GM19023 (cell line): ENCODE measurements around the gene SPON2.
A peak's percentile ranks its signal among the peaks of the same experiment; 100 is the strongest.

ENCODE experiments used
- ATAC-seq: cut with Tn5 transposase; IDR thresholded peaks from one replicate; pipeline ENCODE4 v1.9.1; 2021; ENCODE audit warnings: mild to moderate bottlenecking, moderate library complexity; ENCODE audit not compliant: unreplicated experiment

The SPON2 gene

GRCh38 chr4:1208970-1209704 lies 36.8 kb upstream of the SPON2 start:
- no peak for ATAC-seq

DNA sequence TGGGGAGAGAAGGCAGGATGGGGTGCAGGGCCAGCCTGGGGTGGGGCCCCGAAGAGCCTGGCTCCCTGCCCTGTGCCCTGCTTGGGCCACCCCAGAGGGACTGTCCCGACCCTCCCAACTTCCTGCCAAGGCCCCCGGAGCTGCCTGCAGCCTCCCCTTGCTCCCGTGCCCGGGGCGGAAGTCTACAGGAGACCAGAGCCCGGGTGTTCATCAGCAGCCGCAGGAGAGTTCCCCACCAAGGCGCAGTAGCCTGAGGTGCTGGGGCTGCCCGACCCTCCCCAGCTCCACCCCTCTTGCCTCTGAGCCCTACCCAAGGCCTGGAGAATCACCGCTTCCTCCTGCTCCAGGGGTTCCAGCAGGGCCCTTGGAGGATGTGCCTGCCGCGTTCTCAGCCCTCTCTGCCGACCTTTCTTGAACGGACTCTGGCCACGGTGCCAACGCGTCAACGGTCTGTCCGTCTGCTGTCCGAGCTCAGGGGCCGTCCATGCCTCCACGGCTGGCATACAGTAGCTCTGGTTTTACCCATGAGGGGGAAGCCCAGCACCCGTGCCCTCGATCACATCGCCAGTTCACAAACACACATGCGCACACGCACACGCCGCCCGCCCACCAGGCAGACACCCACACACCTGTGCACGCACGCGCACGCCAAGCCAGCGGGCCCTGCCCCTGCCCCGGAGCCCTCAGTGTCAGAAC lies 36.0 kb upstream of the SPON2 start:
- no peak for ATAC-seq

DNA sequence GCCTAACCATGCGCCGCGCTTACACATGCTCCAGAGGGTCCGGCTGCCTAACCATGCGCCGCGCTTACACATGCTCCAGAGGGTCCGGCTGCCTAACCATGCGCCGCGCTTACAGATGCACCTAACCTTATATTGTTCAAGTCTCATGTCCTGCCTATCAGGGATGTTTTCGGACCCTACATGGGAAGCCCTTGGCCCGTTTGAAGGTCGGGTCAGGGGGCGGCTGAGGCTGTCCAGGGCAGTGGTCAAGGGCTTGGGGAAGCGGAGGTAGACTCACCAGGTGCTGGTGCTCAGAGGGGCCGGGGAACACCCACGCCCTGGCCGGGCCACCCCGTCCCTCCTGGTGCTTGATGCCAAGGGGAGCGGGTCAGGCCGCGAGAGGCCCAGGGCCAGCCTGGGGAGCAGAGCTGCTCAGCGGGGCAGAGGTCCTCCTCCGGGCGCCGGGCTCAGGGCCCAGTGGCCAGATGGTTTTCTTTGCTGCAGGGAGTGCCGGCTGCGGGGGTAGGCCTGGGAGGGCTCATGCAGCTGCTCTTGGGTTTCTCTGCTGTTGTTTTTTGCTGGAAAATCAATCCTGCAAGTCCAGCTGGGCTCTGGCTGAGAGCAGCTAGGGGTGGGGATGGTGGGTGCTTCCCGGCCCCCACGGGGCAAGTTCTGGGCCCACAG lies 35.4 kb upstream of the SPON2 start:
- ATAC-seq: no peak

DNA sequence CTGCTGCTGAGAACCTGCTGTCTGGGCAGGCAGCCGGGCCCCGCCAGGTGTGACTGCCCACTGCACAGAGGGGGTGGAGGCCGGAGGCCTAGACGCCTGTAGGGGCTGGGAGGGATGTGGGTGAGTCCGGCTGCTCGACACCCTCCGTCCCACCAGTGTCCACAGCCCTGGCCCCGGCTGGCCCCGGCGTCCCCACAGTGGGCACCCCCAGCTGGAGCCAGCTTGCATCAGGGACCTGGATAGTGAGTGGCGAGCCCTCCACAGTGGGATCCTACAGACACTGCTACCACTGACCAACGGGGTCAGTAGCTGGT lies 34.7 kb upstream of the SPON2 start:
- no peak for ATAC-seq

GRCh38 chr4:1206299-1207156 lies 34.1 kb upstream of the SPON2 start:
- no peak for ATAC-seq

DNA sequence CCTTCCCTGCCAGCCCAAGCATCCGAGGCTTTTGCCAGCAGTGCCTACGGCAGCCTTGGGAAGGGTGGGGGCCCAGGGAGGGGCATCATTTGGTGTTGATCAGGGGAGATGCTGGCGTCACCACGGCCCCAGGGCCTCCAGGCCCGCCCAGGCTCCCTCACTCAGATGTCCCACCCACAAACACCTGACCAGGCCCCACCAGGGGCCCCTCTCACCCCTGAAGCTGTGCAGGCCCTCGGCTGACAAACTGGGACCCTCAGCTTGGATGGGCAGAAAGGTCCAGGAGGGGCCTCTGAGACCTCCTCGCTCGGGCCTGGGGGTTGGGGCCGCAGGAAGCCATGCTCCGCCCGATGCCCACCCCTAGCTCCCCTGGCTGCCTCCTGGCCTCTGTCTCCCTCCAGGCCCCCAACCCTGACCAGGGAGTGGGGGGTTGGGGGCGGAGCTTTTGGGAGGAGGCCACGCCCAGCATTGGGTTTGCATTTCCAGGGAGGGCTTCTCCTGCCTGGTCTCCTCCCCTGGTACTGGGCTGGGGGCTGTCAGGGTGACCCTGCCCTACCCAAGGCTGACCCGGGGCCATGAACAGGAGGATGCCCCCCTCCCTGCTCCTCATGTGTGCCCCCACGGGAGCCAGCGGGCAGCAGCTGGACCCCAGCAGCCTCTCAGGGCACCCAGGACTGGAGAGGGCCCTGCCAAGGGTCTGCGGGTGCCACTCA lies 33.4 kb upstream of the SPON2 start:
- ATAC-seq: no peak

DNA sequence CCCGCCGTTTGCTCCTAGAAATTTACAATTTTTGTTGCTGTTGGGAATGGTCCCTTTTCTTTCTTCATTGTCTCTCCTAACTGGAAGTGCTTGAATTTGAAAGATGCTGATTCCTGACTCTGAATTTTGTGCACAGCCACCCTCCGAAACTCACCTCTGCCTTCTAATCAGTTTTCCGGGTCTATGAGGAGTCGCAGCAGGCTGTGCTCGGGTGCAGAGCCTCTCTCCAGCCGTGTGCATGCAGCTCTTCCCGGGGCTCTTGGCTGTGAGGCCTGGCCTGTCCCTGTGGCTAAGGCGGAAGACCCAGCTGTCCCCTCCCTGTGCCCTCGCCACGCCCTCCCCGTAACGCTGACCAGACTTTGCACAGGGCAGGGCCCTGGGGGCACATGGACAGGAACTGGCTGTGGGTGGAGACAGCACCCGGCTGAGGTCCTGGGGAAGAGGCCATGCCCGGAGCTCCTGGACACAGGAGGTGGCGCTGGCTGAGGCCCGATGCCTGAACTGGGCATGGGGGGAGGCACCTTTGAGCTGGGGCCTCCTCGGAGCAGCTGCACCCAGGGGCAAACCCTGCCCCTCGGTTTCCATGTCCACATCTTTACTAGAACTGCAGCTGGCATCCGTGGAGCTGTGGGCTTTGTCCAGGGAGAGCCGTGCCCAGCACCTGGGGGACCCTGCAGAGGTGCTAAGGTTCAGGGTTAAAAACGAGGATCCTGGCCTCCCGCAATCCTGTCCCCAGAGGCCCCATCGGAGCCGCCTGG lies 32.6 kb upstream of the SPON2 start:
- ATAC-seq: no peak

GRCh38 chr4:1204286-1204827 lies 32.0 kb upstream of the SPON2 start:
- ATAC-seq: no peak

- ATAC-seq: no peak
Observed at GRCh38 chr4:1203026-1203616, 30.7 kb upstream of the SPON2 start.

DNA sequence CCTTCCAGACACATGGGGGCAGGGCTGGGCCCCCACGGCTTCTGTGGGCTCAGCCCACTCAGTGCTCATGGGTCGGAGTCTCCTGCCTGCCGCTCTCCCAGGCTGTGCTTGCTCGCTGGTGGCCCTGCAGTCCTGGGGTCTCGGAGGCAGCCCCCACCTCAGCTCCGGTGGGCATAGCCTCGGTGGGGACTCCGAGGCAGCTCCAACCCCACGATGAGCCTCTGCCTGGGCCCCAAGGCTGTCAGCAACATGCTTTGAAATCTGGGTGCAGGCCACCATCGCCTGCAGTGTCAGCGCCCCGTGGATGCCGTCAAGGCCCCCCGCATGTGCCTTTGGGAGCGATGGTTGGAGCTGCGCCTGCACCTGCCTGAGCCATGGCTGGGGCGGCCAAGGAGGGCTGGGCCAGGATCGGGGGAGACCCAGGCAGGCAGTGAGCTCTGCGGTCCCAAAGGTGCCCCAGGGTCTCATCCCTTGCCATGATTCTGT lies 30.2 kb upstream of the SPON2 start:
- no peak for ATAC-seq

- peak; percentile 26 for ATAC-seq
Observed at GRCh38 chr4:1201851-1202525, 29.6 kb upstream of the SPON2 start.

GRCh38 chr4:1200425-1201035 lies 28.1 kb upstream of the SPON2 start:
- peak; percentile 3 for ATAC-seq

GRCh38 chr4:1199556-1200331 lies 27.4 kb upstream of the SPON2 start:
- ATAC-seq: no peak

- no peak for ATAC-seq
Observed at GRCh38 chr4:1198098-1198844, 25.9 kb upstream of the SPON2 start.

DNA sequence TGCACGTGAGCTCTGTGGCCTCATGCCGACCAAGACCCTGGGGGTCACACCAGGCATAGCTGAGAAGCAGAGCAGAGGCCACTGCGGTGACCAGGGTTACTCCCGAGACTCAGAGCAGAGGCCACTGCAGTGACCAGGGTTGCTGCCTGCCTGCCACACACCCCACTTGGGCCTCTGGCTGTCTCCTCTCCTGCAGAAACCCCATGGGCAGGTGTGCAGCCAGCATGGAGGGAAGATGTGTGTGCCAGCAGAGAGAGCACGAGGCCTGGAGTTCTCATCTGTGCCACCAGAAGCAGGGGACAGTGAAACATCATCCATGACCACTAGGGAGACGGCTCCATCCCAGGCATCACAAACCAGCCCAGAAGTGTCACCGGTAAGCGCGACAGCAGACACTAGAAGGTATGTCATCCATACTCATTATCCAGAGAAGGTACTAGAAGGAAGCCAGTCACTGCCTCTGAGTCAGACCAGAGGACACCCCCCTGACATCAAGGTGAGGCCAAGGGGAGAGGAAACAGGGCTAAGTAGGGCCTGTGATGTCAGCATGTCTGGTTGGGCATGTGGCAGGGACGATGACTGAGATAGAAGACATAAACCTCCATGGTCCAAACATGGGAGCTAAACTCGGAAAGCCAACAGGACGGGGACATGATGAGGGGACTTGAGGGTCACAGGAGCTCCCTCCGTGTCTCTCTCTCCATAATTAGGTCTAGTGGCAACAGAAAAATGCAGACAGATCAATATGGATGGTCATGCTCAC lies 24.2 kb upstream of the SPON2 start:
- no peak for ATAC-seq

DNA sequence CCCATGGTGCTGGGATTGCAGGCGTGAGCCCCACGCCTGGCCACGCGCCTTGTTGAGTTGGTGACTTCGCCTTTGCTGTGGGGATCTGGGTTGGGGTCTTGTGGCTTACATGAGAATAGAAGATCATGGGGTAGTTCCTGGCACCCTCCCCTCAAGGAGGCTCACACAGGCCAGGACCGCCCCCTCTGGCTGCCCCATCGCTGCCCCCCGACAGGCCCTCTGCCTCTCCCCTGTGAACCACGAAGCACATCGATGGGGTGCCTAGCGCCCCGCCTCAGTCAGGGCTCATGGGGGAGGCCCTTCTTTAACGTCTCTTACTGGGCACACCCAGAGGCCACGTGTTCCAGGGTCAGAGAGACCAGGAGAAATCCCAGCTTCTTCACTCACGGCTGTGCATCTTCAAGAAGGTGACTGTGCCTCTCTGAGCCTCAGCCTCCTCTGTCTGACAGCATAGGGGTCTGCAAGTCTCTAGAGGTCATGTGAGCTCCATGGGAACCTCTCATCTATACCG lies 23.6 kb upstream of the SPON2 start:
- no peak for ATAC-seq
